Mesothelial cell of epicardium (in vitro differentiated cells): ENCODE measurements around the gene SIL1. TPM values are rescaled to one million over a fixed set of nuclear protein-coding genes. Genes with fewer than 3 reads are reported as not detected.
A peak's percentile ranks its signal among the peaks of the same experiment; 100 is the strongest.

Source experiments
- DNase-seq, 2 experiments: peaks; one replicate each; pipeline ENCODE4 v3.0.0; 2021; ENCODE audit warnings: low spot score in 2 of 2; ENCODE audit not compliant: unreplicated experiment in 2 of 2
- H3K27ac Mint-ChIP-seq: 2 replicates; pipeline ENCODE4 v1.8.0; 2021; ENCODE audit warnings: mixed read lengths
- H3K27me3 Mint-ChIP-seq: 2 replicates; pipeline ENCODE4 v1.8.0; 2021; ENCODE audit warnings: low read depth, mixed read lengths
- H3K36me3 Mint-ChIP-seq: 2 replicates; pipeline ENCODE4 v1.8.0; 2021; ENCODE audit warnings: mixed read lengths
- H3K4me1 Mint-ChIP-seq: 2 replicates; pipeline ENCODE4 v1.8.0; 2021; ENCODE audit warnings: mixed read lengths
- H3K4me3 Mint-ChIP-seq: 2 replicates; pipeline ENCODE4 v1.8.0; 2021; ENCODE audit warnings: mild to moderate bottlenecking, moderate library complexity, mixed read lengths
- H3K9me3 Mint-ChIP-seq: 2 replicates; pipeline ENCODE4 v1.8.0; 2021; ENCODE audit warnings: mixed read lengths
- total RNA-seq: library from RNA; stranded (reverse); gene quantifications from 3 replicates; pipeline ENCODE4 v1.2.1, GENCODE V29; 2021
- TF ChIP-seq, protein P1 (sequence below): fragments of 200-600 bp; sonication (generic); IDR thresholded peaks from one replicate; pipeline ENCODE4 v1.5.0; 2021; ENCODE audit warnings: antibody characterized with exemption; ENCODE audit not compliant: unreplicated experiment

SIL1 gene
- total RNA-seq, 1 donor from 2014 or later = 46.2 TPM

- no peak overlapping the region for H3K4me3 Mint-ChIP-seq
- peaks cover 44% of the 10 kb centered on the region for H3K4me1 Mint-ChIP-seq
- DNase-seq = no peak
- TF ChIP-seq, protein P1, sequence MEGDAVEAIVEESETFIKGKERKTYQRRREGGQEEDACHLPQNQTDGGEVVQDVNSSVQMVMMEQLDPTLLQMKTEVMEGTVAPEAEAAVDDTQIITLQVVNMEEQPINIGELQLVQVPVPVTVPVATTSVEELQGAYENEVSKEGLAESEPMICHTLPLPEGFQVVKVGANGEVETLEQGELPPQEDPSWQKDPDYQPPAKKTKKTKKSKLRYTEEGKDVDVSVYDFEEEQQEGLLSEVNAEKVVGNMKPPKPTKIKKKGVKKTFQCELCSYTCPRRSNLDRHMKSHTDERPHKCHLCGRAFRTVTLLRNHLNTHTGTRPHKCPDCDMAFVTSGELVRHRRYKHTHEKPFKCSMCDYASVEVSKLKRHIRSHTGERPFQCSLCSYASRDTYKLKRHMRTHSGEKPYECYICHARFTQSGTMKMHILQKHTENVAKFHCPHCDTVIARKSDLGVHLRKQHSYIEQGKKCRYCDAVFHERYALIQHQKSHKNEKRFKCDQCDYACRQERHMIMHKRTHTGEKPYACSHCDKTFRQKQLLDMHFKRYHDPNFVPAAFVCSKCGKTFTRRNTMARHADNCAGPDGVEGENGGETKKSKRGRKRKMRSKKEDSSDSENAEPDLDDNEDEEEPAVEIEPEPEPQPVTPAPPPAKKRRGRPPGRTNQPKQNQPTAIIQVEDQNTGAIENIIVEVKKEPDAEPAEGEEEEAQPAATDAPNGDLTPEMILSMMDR = no peak
- no peaks in the 10 kb centered on the region for H3K9me3 Mint-ChIP-seq
- H3K27ac Mint-ChIP-seq = no peak overlapping the region
- H3K36me3 Mint-ChIP-seq = peaks cover 12% of the 10 kb centered on the region
- no peaks in the 10 kb centered on the region for H3K27me3 Mint-ChIP-seq
These were observed 249.0 kb downstream of the SIL1 start for GRCh38 chr5:138949223-138949574.

GRCh38 chr5:138948471-138949222 lies 249.5 kb downstream of the SIL1 start:
- Mint-ChIP-seq H3K36me3 (peaks cover 12% of the 10 kb centered on the region), H3K27me3 (no peaks in the 10 kb centered on the region), H3K4me3 (no peak overlapping the region), H3K4me1 (peaks cover 39% of the 10 kb centered on the region), H3K9me3 (no peaks in the 10 kb centered on the region), H3K27ac (peak overlapping the region; percentile 21)
- DNase-seq = no peak
- TF ChIP-seq, protein P1 = no peak

DNA sequence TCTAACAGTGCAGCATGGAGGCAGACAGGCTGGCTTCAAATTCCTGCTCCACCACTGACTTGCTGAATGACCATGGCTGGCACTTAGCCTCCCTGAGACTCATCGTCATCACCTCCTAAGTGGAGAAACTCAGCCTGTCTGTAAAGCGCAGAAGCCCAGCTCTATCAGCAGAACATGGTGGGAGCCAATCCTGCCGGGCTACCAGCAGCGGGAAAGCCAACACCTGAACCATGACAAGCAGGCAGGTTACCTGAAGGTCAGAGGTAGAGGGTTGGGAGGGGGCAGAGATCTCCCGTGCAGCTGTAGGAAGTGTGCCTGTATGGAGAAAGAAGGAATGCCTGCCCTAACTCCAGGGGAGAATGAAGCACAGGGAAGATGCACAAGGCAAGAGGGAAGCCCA lies 250.4 kb downstream of the SIL1 start:
- Mint-ChIP-seq H3K27me3 (no peaks in the 10 kb centered on the region), H3K9me3 (no peaks in the 10 kb centered on the region), H3K36me3 (peaks cover 12% of the 10 kb centered on the region), H3K4me1 (peaks cover 30% of the 10 kb centered on the region), H3K27ac (no peak overlapping the region), H3K4me3 (no peak overlapping the region)
- TF ChIP-seq, protein P1 = no peak
- no peak for DNase-seq

DNA sequence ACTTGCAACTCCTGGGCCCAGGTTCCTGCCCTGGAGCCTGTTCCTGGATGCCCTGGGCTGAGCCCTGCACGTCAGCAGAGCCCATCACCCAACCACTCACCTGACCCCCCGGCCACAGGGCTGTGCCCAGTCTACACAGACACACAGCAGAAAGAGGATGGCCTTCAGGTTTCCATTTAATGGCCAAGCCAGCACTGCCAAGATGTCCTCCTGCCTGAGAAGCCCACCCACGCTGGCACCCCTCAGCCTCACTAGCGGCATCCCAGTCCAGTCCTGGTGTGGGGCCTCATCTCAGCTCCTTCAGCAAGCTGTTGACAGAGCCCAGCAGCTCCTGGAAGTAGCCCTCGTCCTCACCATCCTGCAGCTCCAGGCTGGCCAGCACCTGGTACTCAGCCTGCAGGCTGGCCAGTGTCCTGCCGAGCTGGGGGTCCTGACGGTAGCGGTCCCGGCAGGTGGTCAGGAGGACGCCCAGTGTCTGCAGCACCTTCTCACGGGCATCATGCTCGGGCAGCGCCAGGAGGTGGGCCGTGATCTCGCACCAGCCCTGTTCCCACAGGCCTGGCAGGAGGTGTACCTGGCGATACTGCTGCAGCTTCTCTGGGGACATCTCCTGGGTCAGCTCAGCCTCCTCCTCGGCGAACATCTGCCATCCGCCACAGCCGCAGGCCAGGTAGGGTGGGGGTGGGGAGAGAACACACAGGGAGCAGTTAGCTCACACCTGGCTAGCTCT lies 251.2 kb downstream of the SIL1 start:
- Mint-ChIP-seq H3K27ac (no peak overlapping the region), H3K9me3 (no peaks in the 10 kb centered on the region), H3K36me3 (peaks cover 12% of the 10 kb centered on the region), H3K4me1 (peaks cover 22% of the 10 kb centered on the region), H3K27me3 (no peaks in the 10 kb centered on the region), H3K4me3 (no peak overlapping the region)
- no peak for DNase-seq
- TF ChIP-seq, protein P1 = no peak

GRCh38 chr5:138946241-138946623 lies 251.9 kb downstream of the SIL1 start:
- H3K27me3 Mint-ChIP-seq = no peaks in the 10 kb centered on the region
- no peak for DNase-seq
- H3K27ac Mint-ChIP-seq = no peak overlapping the region
- peaks cover 21% of the 10 kb centered on the region for H3K4me1 Mint-ChIP-seq
- no peaks in the 10 kb centered on the region for H3K9me3 Mint-ChIP-seq
- peaks cover 16% of the 10 kb centered on the region for H3K36me3 Mint-ChIP-seq
- H3K4me3 Mint-ChIP-seq = no peak overlapping the region
- TF ChIP-seq, protein P1 = no peak
